K562 (cell line): ENCODE results near the gene CD300C. TPM values are rescaled to one million over a fixed set of nuclear protein-coding genes. Genes with fewer than 3 reads are reported as not detected.

Experiments used
- ATAC-seq: fragments of 200-7000 bp; cut with Tn5 transposase; 3 replicates; pipeline ENCODE4 v1.9.1; 2020; ENCODE audit warnings: moderate library complexity
- BruUV-seq: library from RNA; stranded (reverse); fragments of 400-500 nt; replicated peaks from 2 replicates; lab custom pipeline; 2021; lab: Mats Ljungman, UMichigan
- CTCF ChIA-PET: fragments of 300-600 bp; formaldehyde crosslinking; extraction: SDS; loops from one replicate; lab custom pipeline; 2021; ENCODE audit warnings: low intra/inter-chr PET ratio; lab: Yijun Ruan, JAX
- POLR2A ChIA-PET: fragments of 300-600, 350-650 bp; sonication (Branson Sonifier 250); formaldehyde crosslinking; extraction: SDS; loops from one replicate; lab custom pipeline; 2021; ENCODE audit warnings: antibody characterized with exemption, inconsistent platforms; lab: Yijun Ruan, JAX
- DNase-seq, 4 experiments: peaks; one replicate each; pipeline versions ENCODE4 v3.0.0 to v3.0.0-alpha.2; 2011 to 2018; ENCODE audit warnings: low spot score in 3 of 4, mixed read lengths in 3 of 4; ENCODE audit errors: extremely low read depth in 1 of 4
- FAIRE-seq: peaks from 2 replicates; lab custom pipeline; 2011; peaks lifted over from hg19 to GRCh38; lab: Jason Lieb, UNC
- H2AFZ ChIP-seq: 2 replicates; pipeline ENCODE4 v1.6.0; 2011; ENCODE audit warnings: low read depth, low read length, control low read depth, inconsistent platforms
- H3K27ac ChIP-seq: fragments of 200-600 bp; 3 replicates; pipeline ENCODE4 v1.8.0; 2011; ENCODE audit warnings: low read depth, mild to moderate bottlenecking, control low read depth, inconsistent platforms, low read length, moderate library complexity, mixed read lengths; ENCODE audit errors: extremely low read depth
- H3K27me3 ChIP-seq, 2 experiments: fragments of 300-600 bp in 1 of 2; 2 replicates in 1 of 2; 3 replicates in 1 of 2; pipeline versions ENCODE4 v1.6.0 to v1.8.0; 2011; ENCODE audit warnings: inconsistent platforms in 2 of 2, low read length in 2 of 2, mild to moderate bottlenecking in 1 of 2, mixed read lengths in 1 of 2, moderate library complexity in 1 of 2; ENCODE audit not compliant: control insufficient read depth in 2 of 2, insufficient read depth in 2 of 2
- H3K36me3 ChIP-seq: fragments of 300-600 bp; 3 replicates; pipeline ENCODE4 v1.8.0; 2011; ENCODE audit warnings: mild to moderate bottlenecking, low read length, inconsistent platforms; ENCODE audit not compliant: control insufficient read depth, insufficient read depth
- H3K4me1 ChIP-seq, 2 experiments: fragments of 200-600 bp in 1 of 2; replicated peaks in 1 of 2; 2 replicates in 1 of 2; 3 replicates in 1 of 2; pipeline versions ENCODE4 v1.5.1 to v1.8.0; 2011; ENCODE audit warnings: inconsistent platforms in 2 of 2, low read length in 2 of 2, mild to moderate bottlenecking in 1 of 2, mixed read lengths in 1 of 2, moderate library complexity in 1 of 2; ENCODE audit not compliant: control insufficient read depth in 2 of 2, insufficient read depth in 2 of 2
- H3K4me2 ChIP-seq: 2 replicates; pipeline ENCODE4 v1.6.1; 2011; ENCODE audit warnings: low read length, control low read depth, inconsistent platforms, mixed read lengths; ENCODE audit not compliant: insufficient read depth
- H3K4me3 ChIP-seq: fragments of 200-600 bp; sonication (generic), shearing (Covaris generic); 2 replicates; pipeline ENCODE4 v1.5.1; 2016; ENCODE audit warnings: control low read depth, inconsistent platforms
- H3K79me2 ChIP-seq: fragments of 200-600 bp; 3 replicates; pipeline ENCODE4 v1.8.0; 2011; ENCODE audit warnings: low read length, inconsistent platforms; ENCODE audit not compliant: control insufficient read depth, insufficient read depth
- H3K9ac ChIP-seq, 2 experiments: 2 replicates each; pipeline versions ENCODE4 v1.6.0 to v1.6.1; 2011; ENCODE audit warnings: low read depth in 2 of 2, low read length in 2 of 2, control low read depth in 1 of 2, inconsistent platforms in 1 of 2, mild to moderate bottlenecking in 1 of 2, mixed read lengths in 1 of 2; ENCODE audit not compliant: insufficient read depth in 1 of 2
- H3K9me1 ChIP-seq: one replicate; pipeline ENCODE4 v1.6.0; 2011; ENCODE audit warnings: inconsistent platforms, mild to moderate bottlenecking, low read length, moderate library complexity; ENCODE audit not compliant: control insufficient read depth, insufficient read depth
- H3K9me3 ChIP-seq: replicated peaks from 2 replicates; pipeline ENCODE4 v1.5.1; 2011; ENCODE audit warnings: low read depth, low read length, inconsistent platforms; ENCODE audit not compliant: control insufficient read depth, insufficient read depth
- H4K20me1 ChIP-seq: replicated peaks from 2 replicates; pipeline ENCODE4 v1.6.1; 2011; ENCODE audit warnings: low read length, inconsistent platforms, mixed read lengths; ENCODE audit not compliant: control insufficient read depth, insufficient read depth
- FOSL1 ChIP-seq: fragments of 200-800 bp; sonication (Bioruptor generic); conservative IDR thresholded peaks from 2 replicates; pipeline ENCODE4 v1.6.1; 2016; ENCODE audit warnings: missing genetic modification characterization, missing compliant biosample characterization
- HOMEZ ChIP-seq: fragments of 250-450 bp; sonication (Bioruptor Pico); IDR thresholded peaks from 2 replicates; pipeline ENCODE4 v1.4.0; 2020; ENCODE audit warnings: mild to moderate bottlenecking, moderate library complexity
- IFI16 ChIP-seq: fragments of 250-450 bp; sonication (Bioruptor Pico); IDR thresholded peaks from 2 replicates; pipeline ENCODE4 v2.1.2; 2022; ENCODE audit warnings: mild to moderate bottlenecking, inconsistent platforms
- MBD2 ChIP-seq: sonication (generic); IDR thresholded peaks from 2 replicates; pipeline ENCODE4 v1.6.1; 2016; ENCODE audit warnings: low read depth, borderline replicate concordance
- PTBP1 ChIP-seq: fragments of 200-400 bp; formaldehyde crosslinking; IDR thresholded peaks from 2 replicates; pipeline ENCODE4 v1.6.1; 2017; ENCODE audit warnings: low read depth, low read length
- PURB ChIP-seq: sonication (generic); formaldehyde crosslinking; IDR thresholded peaks from 2 replicates; pipeline ENCODE4 v1.9.0; 2021; ENCODE audit warnings: low read depth, mild to moderate bottlenecking, missing genetic modification reagents
- RBM22 ChIP-seq: fragments of 200-400 bp; formaldehyde crosslinking; IDR thresholded peaks from 2 replicates; pipeline ENCODE4 v1.6.1; 2018; ENCODE audit warnings: low read length, low read depth; ENCODE audit not compliant: poor library complexity, severe bottlenecking
- SIX5 ChIP-seq, 2 experiments: IDR thresholded peaks; 2 replicates each; pipeline ENCODE4 v1.6.1; 2011; ENCODE audit warnings: low read length in 2 of 2, borderline replicate concordance in 1 of 2, low read depth in 1 of 2, mild to moderate bottlenecking in 1 of 2, moderate library complexity in 1 of 2; ENCODE audit not compliant: insufficient read depth in 1 of 2
- SMAD1 ChIP-seq: fragments of 150-350 bp; IDR thresholded peaks from 2 replicates; pipeline ENCODE4 v1.6.1; 2014; ENCODE audit warnings: low read length, low read depth; ENCODE audit not compliant: partially characterized antibody
- SMC3 ChIP-seq: conservative IDR thresholded peaks from 2 replicates; pipeline ENCODE4 v1.6.1; 2011; ENCODE audit warnings: low read depth, low read length, improper control_type of control experiment; ENCODE audit not compliant: insufficient read depth
- SRSF9 ChIP-seq: fragments of 200-400 bp; formaldehyde crosslinking; IDR thresholded peaks from 2 replicates; pipeline ENCODE4 v1.6.1; 2017; ENCODE audit warnings: low read depth, low read length, borderline replicate concordance
- ZNF174 ChIP-seq: fragments of 250-450 bp; sonication (Bioruptor Pico); IDR thresholded peaks from 2 replicates; pipeline ENCODE4 v1.4.0; 2020; ENCODE audit warnings: mild to moderate bottlenecking
- ZNF699 ChIP-seq: fragments of 250-450 bp; sonication (Bioruptor Pico); IDR thresholded peaks from 2 replicates; pipeline ENCODE4 v1.8.0; 2021; ENCODE audit warnings: mild to moderate bottlenecking, moderate library complexity; ENCODE audit not compliant: insufficient replicate concordance
- ZZZ3 ChIP-seq: fragments of 450-650 bp; IDR thresholded peaks from 2 replicates; pipeline ENCODE4 v1.6.1; 2016; ENCODE audit warnings: antibody characterized with exemption, mild to moderate bottlenecking, moderate library complexity
- WGBS: fragments of 100-300 bp; shearing (Covaris generic); methylation state at CpG from one replicate; pipeline ENCODE4 v1.1.6; 2016; ENCODE audit warnings: low coverage, mixed read lengths; ENCODE audit not compliant: insufficient coverage; ENCODE audit errors: missing lambda C conversion rate; 5-methylcytosine and 5-hydroxymethylcytosine counted together
- in situ Hi-C: fragments of 300-500 bp; cut with MboI; formaldehyde crosslinking; loops from 4 replicates; pipeline ENCODE4 v1.15.0; 2018; ENCODE audit warnings: inconsistent platforms, mixed read lengths
- intact Hi-C: fragments of 100-400 bp; cut with micrococcal nuclease; formaldehyde crosslinking; loops from 2 replicates; pipeline ENCODE4 v1.14.2; 2022
- polyA plus RNA-seq, 8 experiments: library from polyadenylated mRNA; depleted of rRNA in 4 of 8; stranded (reverse) in 5 of 8; unstranded in 3 of 8; fragments of >200 nt; fragmentation: Nextera tagmentation in 2 of 8; fragmentation: Illumina TruSeq in 1 of 8; extraction: Ambion mirVana in 2 of 8; extraction: Trizol in 1 of 8; gene quantifications; 2 replicates each; pipeline versions ENCODE4 v1.2.1 to v1.2.3, GENCODE V29; 2011 to 2014; ENCODE audit warnings: inconsistent platforms in 1 of 8, missing spikeins in 1 of 8
- total RNA-seq, 7 experiments: library from RNA; depleted of rRNA in 6 of 7; stranded (reverse); fragments of >200 nt in 6 of 7; fragmentation: Illumina TruSeq in 2 of 7; extraction: Trizol in 2 of 7; gene quantifications; 2 replicates each; pipeline versions ENCODE4 v1.2.1 to v1.2.3, GENCODE V29; 2011 to 2021; ENCODE audit warnings: low replicate concordance in 1 of 7
- TF ChIP-seq, protein P1 (sequence below): fragments of 250-450 bp; sonication (Bioruptor Pico); IDR thresholded peaks from 2 replicates; pipeline ENCODE4 v1.8.0; 2021; ENCODE audit warnings: moderate library complexity, mild to moderate bottlenecking, inconsistent platforms
- TF ChIP-seq, protein P2 (sequence below): fragments of 250-450 bp; sonication (Bioruptor Pico); IDR thresholded peaks from 2 replicates; pipeline ENCODE4 v1.8.0; 2021; ENCODE audit warnings: moderate library complexity, mild to moderate bottlenecking, inconsistent platforms

Gene CD300C
- total and polyA plus RNA-seq, 9 of the 15 experiments (the other 6 are each of a cell fraction or from before 2014, with no cell fraction given): 0.04 to 0.16 (median 0.07) TPM; not detected in 6

DNA sequence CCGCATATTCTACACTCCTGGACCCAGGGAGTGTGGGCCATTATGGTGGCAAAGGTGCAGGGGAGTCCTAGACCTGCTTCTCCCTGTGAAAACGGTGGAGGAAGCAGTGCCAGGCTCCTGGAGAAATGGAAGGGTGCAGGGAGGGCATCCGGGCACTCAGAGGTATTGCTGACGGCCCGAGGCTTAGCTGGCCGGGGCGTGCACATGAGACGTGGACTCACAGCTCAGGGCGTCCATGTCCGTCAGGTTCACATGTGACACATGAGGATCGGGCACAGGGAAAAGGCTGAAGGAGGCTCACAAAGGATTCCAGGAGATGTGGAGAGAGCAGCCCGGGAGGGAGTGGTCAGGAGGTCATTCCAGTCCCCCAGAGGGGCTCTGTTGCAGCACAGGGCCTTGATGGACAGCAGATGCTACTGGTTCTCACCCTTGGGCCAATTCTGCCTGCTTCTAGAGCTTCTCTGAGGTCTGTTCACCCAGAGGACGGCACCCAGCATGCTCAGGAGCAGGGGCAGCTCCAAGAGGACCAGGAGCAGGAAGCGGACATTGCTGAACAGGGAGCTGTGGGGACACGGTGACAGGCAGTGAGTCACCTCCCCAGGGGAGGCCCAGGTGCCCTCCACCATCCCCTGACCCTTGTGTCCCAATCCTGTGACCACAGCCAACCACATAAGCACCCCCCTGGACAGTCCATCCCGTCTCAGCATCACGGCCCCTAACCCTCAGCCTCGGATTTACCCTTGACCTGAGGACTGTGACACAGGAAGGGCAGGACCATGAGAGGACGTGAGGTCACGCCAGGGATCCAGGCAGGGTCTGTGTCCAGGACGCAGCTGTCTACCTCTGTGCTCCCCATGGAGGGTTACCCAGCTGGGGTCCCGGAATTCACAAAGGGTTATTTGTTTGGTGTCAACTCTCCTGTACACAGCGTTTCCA lies 4.5 kb downstream of the CD300C start:
- WGBS: 1% methylated on average over 21 of the region's 23 CpGs
- DNase-seq (no peak), FAIRE-seq (no peak), ATAC-seq (no peak)
- no peak overlapping the region for H2AFZ ChIP-seq
- no TSS peak for BruUV-seq
- no peak overlapping the region for H3K27ac ChIP-seq
- H3K79me2 ChIP-seq: no peaks in the 10 kb centered on the region
- ChIA-PET CTCF (no interaction called here), POLR2A (no interaction called here)
- H3K4me1 ChIP-seq: no peaks in the 10 kb centered on the region; a peak in 1 of 5 replicates
- no peak overlapping the region for H3K4me2 ChIP-seq
- intact Hi-C loops: no loop called here
- no peak overlapping the region for H3K4me3 ChIP-seq
- no peaks in the 10 kb centered on the region for H3K36me3 ChIP-seq
- no peaks in the 10 kb centered on the region for H3K9me1 ChIP-seq
- peaks cover 0 to 76% of the 10 kb centered on the region in 2 experiments; a peak in 3 of 5 replicates for H3K27me3 ChIP-seq
- H4K20me1 ChIP-seq: no peaks in the 10 kb centered on the region; the same call in 1 of the 2 replicates
- in situ Hi-C loops: no loop called here
- H3K9me3 ChIP-seq: no peaks in the 10 kb centered on the region
- H3K9ac ChIP-seq: no peak overlapping the region
- TF ChIP-seq ZNF174 (CRISPR knock-in tag) (no peak), SIX5 (IDR thresholded peaks at IDR 0.05; ENCODE audit: borderline replicate concordance in 1 of 2, insufficient read depth in 1 of 2, low read depth in 1 of 2, low read length in 2 of 2) (no peak), IFI16 (CRISPR knock-in tag) (no peak), ZZZ3 (no peak), SRSF9 (no peak), SMAD1 (no peak), FOSL1 (tag) (no peak), SMC3 (no peak), PTBP1 (no peak), RBM22 (no peak), ZNF699 (CRISPR knock-in tag) (no peak), MBD2 (no peak), HOMEZ (CRISPR knock-in tag) (no peak), PURB (CRISPR knock-in tag) (no peak)
- TF ChIP-seq, protein P1, sequence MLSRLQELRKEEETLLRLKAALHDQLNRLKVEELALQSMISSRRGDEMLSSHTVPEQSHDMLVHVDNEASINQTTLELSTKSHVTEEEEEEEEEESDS: no peak
- TF ChIP-seq, protein P2, sequence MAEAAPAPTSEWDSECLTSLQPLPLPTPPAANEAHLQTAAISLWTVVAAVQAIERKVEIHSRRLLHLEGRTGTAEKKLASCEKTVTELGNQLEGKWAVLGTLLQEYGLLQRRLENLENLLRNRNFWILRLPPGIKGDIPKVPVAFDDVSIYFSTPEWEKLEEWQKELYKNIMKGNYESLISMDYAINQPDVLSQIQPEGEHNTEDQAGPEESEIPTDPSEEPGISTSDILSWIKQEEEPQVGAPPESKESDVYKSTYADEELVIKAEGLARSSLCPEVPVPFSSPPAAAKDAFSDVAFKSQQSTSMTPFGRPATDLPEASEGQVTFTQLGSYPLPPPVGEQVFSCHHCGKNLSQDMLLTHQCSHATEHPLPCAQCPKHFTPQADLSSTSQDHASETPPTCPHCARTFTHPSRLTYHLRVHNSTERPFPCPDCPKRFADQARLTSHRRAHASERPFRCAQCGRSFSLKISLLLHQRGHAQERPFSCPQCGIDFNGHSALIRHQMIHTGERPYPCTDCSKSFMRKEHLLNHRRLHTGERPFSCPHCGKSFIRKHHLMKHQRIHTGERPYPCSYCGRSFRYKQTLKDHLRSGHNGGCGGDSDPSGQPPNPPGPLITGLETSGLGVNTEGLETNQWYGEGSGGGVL (CRISPR knock-in tag): no peak
